Measurements from ENCODE around the gene EFCAB6.

The EFCAB6 gene

DNA sequence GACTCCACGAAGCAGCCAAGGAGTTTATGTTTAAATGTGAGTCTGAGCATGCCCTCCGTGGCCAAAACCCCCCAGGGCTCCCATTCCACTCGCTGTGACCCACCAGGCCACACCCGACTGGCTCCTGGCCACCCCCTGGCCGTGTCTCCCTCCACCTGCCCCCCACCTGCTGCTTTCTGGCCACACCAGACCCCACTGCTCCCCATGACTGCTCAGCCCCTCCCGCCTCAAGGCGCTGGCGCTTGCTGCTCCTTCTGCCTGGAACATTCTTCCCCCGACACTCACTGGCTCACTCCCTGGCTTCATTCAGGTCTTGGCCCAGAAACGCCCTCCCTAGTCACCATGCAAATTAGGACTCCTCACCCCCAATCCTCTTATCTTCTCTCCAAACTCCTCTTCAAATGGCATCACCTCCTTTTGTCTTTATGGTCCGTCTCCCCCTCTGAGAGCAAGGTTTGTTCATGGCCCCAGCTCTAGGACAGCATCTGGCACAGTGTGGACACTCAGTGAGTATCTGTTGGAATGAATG is 72.2 kb downstream of the EFCAB6 start:
- H3K4me3 ChIP-seq (ENCODE audit: low read depth, low read length) = no peak overlapping the region
- TF ChIP-seq, protein P1, sequence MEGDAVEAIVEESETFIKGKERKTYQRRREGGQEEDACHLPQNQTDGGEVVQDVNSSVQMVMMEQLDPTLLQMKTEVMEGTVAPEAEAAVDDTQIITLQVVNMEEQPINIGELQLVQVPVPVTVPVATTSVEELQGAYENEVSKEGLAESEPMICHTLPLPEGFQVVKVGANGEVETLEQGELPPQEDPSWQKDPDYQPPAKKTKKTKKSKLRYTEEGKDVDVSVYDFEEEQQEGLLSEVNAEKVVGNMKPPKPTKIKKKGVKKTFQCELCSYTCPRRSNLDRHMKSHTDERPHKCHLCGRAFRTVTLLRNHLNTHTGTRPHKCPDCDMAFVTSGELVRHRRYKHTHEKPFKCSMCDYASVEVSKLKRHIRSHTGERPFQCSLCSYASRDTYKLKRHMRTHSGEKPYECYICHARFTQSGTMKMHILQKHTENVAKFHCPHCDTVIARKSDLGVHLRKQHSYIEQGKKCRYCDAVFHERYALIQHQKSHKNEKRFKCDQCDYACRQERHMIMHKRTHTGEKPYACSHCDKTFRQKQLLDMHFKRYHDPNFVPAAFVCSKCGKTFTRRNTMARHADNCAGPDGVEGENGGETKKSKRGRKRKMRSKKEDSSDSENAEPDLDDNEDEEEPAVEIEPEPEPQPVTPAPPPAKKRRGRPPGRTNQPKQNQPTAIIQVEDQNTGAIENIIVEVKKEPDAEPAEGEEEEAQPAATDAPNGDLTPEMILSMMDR (IDR thresholded peaks at IDR 0.05; ENCODE audit: borderline replicate concordance, insufficient read depth, low read depth, low read length) = no peak

DNA sequence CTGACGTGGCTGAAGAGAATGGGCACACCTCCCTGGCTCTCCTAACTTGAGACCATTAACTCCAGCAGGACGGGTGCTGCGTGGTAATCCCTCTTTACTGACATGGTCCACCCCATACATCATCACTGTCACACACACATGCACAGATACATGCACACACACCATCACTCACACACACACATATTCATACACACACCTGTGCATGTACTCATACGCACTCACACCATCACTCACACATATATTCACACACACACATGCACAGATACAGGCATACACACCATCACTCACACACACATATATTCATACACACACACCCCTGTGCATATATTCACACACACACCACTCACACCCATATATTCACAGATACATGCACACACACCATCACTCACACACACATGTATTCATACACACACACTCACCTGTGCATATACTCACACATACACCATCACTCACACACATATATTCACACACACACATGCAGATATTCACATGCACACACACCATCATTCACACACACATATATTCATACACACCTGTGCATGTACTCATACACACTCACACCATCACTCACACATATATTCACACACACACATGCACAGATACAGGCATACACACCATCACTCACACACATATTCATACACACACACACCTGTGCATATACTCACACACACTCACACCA is 74.8 kb downstream of the EFCAB6 start:
- H3K4me3 ChIP-seq (ENCODE audit: low read depth, low read length) = no peak overlapping the region

DNA sequence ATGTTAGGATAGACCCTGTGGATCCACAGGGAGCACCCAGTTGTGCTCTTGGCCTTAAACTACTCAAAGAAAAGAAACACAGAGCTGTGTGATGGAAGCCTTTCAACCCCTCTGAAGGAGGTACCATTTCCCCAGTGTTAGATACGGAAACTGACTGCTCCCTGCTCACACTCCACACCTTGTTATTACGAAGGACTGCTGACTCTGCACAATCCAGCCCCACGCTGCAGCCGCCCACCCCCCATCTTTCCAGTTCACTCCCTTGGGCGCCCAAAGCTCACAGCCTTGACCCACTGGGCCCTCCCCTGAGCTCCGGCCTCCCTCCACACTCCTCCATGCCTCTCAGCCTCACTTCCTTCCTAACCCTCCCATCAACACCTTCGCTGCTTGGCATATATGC is 75.5 kb downstream of the EFCAB6 start:
- TF ChIP-seq, protein P1 (IDR thresholded peaks at IDR 0.05; ENCODE audit: borderline replicate concordance, insufficient read depth, low read depth, low read length) = no peak
- no peak overlapping the region for H3K4me3 ChIP-seq (ENCODE audit: low read depth, low read length)

More for the DNA sequence above, 74.8 kb downstream of the EFCAB6 start:
- TF ChIP-seq, protein P1 (IDR thresholded peaks at IDR 0.05; ENCODE audit: borderline replicate concordance, insufficient read depth, low read depth, low read length) = no peak

DNA sequence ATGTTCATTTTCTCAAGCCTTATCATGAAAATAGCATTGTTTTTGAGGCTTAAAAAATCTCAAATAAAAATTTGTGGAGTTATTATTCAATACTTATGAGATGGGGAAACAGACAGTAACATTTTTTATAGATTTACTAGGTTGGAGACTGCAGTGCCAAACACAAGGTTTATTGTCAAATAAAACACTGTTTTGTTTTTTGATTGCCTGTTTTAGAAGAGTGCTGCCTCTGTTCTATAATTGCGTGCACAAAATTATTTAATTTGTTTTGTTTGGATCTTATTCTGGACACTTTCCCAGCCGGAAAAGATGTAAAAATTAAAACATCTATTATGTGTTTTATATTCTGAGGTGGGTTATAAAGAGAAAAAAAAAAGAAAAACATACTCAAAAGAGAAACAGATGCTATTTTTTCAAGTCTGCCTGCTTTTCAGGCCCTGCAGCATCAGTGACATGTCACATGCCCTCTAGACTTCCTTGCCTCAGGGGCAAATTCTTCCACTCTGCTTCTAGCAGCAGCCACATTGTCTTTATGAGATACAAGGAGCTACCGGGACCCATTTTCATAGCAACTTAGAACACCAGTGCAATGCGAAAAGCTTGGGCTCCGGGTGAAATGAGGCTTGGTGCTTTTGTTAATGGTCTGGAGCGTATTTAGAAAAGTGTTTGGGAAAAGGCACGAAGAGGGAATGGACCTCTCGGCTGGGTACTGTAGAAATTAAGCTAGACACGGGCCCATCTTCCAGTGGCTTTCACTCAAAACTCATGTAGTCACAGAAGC is 77.5 kb downstream of the EFCAB6 start:
- TF ChIP-seq, protein P1 (IDR thresholded peaks at IDR 0.05; ENCODE audit: borderline replicate concordance, insufficient read depth, low read depth, low read length) = no peak
- no peak overlapping the region for H3K4me3 ChIP-seq (ENCODE audit: low read depth, low read length)

DNA sequence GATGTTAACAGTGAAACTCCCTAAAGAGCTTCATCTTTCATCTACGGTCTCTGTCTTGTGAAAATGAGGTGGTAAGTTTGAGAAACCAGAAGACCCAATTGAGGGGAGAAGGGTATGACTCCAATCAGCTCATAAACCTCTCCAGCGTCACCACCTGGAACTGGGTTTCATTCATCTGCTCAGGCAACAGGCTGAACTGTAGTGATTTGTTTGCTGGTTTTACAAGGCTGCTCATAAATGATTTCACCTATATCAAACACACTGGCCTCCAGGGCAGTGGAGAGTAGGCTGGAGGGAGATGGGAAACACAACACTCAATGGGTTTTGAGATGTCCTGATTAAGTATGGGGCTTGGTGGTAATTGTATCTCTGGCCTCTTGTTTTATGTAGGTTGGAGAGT is 79.0 kb downstream of the EFCAB6 start:
- no peak overlapping the region for H3K4me3 ChIP-seq (ENCODE audit: low read depth, low read length)
- TF ChIP-seq, protein P1 (IDR thresholded peaks at IDR 0.05; ENCODE audit: borderline replicate concordance, insufficient read depth, low read depth, low read length) = no peak

DNA sequence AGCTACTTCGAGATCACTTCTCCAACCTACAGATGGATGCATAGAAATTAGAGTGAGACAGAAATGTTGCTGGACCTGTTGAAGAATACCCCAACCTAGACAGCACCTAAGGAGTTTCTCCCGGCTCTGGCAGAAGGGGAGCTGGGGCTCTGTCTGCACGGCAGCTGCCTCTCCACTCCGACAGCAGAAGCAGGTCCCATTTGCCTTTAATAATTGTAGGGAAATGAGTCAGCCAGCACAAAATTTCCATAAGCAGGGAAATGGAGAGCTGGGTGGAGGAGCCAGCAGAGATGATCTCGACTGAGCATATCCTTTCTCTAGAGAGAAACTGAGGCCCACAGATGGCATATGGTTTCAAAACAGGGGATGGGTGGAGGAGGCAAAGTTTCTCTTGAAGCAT is 80.1 kb downstream of the EFCAB6 start:
- no peak overlapping the region for H3K4me3 ChIP-seq (ENCODE audit: low read depth, low read length)
- TF ChIP-seq, protein P1 (IDR thresholded peaks at IDR 0.05; ENCODE audit: borderline replicate concordance, insufficient read depth, low read depth, low read length) = no peak
